Mammary epithelial cell (primary cell): ENCODE results near the gene SOX5.

Experiments used
- EZH2 ChIP-seq: IDR thresholded peaks from 2 replicates; pipeline ENCODE4 v1.6.1; 2012; ENCODE audit warnings: low read length, inconsistent platforms, borderline replicate concordance
- TF ChIP-seq, protein P1 (sequence below), 2 donors: IDR thresholded peaks in 1 of 2; conservative IDR thresholded peaks in 1 of 2; 2 replicates each; pipeline ENCODE4 v1.5.1; 2011 to 2012; ENCODE audit warnings: inconsistent platforms in 2 of 2, low read length in 2 of 2, mild to moderate bottlenecking in 2 of 2, control low read depth in 1 of 2, low read depth in 1 of 2; ENCODE audit not compliant: insufficient read depth in 1 of 2; ENCODE audit errors: extremely low read depth in 1 of 2

DNA sequence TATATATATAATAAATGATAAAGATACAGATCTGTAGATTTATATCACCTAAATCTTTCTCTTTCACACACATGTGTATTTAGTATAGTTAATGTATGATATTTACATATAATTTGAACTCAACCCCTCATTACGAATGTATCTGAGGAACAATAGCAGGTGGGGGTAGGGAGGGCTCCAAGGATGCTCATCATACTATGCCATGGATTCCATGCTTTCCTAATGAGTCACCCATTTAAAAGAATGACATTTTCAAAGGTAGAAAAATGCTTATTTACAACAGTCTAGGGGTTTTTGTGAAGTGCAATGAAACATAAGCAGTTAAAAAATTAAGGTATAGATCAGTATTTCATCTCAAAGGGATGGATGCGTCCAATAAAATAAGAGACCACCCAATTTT is 181.6 kb downstream of the SOX5 start:
- TF ChIP-seq, protein P1, sequence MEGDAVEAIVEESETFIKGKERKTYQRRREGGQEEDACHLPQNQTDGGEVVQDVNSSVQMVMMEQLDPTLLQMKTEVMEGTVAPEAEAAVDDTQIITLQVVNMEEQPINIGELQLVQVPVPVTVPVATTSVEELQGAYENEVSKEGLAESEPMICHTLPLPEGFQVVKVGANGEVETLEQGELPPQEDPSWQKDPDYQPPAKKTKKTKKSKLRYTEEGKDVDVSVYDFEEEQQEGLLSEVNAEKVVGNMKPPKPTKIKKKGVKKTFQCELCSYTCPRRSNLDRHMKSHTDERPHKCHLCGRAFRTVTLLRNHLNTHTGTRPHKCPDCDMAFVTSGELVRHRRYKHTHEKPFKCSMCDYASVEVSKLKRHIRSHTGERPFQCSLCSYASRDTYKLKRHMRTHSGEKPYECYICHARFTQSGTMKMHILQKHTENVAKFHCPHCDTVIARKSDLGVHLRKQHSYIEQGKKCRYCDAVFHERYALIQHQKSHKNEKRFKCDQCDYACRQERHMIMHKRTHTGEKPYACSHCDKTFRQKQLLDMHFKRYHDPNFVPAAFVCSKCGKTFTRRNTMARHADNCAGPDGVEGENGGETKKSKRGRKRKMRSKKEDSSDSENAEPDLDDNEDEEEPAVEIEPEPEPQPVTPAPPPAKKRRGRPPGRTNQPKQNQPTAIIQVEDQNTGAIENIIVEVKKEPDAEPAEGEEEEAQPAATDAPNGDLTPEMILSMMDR (conservative IDR thresholded peaks at IDR 0.05 in 1 of 2, IDR thresholded peaks at IDR 0.05 in 1 of 2; ENCODE audit: extremely low read depth in 1 of 2, insufficient read depth in 1 of 2, low read depth in 1 of 2, low read length in 2 of 2): no peak
- TF ChIP-seq EZH2: no peak
